Progenitor cell of endocrine pancreas (in vitro differentiated cells): ENCODE results near the gene PGF. TPM values are rescaled to one million over a fixed set of nuclear protein-coding genes. Genes with fewer than 3 reads are reported as not detected.

Experiments
- DNase-seq: peaks from one replicate; pipeline ENCODE4 v3.0.0; 2021; ENCODE audit warnings: low spot score; ENCODE audit not compliant: unreplicated experiment
- H3K27ac Mint-ChIP-seq: 2 replicates; pipeline ENCODE4 v1.8.0; 2021; ENCODE audit warnings: mild to moderate bottlenecking, moderate library complexity, mixed read lengths
- H3K27me3 Mint-ChIP-seq: 2 replicates; pipeline ENCODE4 v1.8.0; 2021; ENCODE audit warnings: mixed read lengths
- H3K36me3 Mint-ChIP-seq: 2 replicates; pipeline ENCODE4 v1.8.0; 2022; ENCODE audit warnings: mixed read lengths; ENCODE audit not compliant: insufficient read depth
- H3K4me1 Mint-ChIP-seq: 2 replicates; pipeline ENCODE4 v1.8.0; 2021; ENCODE audit warnings: low read depth, mixed read lengths
- H3K4me3 Mint-ChIP-seq: 2 replicates; pipeline ENCODE4 v1.8.0; 2021; ENCODE audit warnings: low read depth, mild to moderate bottlenecking, moderate library complexity, mixed read lengths
- H3K9me3 Mint-ChIP-seq: 2 replicates; pipeline ENCODE4 v1.8.0; 2021; ENCODE audit warnings: low read depth, mixed read lengths
- total RNA-seq: library from RNA; stranded (reverse); gene quantifications from 2 replicates; pipeline ENCODE4 v1.2.1, GENCODE V29; 2021
- TF ChIP-seq, protein P1 (sequence below): fragments of 200-600 bp; sonication (generic); IDR thresholded peaks from one replicate; pipeline ENCODE4 v1.5.0; 2021; ENCODE audit warnings: antibody characterized with exemption, mild to moderate bottlenecking; ENCODE audit not compliant: unreplicated experiment

PGF gene
- total RNA-seq, 1 donor from 2014 or later: 3.5 TPM

DNA sequence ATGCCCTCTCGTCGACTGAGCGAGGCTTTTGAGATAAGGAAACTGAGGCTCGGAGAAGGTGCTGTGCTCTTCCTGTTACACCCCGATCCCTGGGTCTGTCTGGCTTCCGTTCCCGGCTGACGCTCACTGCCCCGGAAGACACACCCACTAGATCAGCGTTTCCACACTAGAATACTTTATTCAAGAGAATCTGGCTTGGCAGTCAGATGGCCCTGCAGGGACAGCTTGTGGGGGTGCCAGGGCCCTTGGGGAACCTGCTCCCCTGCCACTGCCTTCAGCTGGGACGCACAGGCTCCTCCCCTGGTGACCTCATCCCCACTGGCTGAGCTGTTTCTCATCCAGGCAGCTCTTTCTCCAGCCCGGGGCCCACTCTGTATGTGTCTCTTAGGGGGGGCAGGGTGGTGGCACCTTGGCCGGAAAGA is 13.7 kb downstream of the PGF start:
- no peak for DNase-seq
- Mint-ChIP-seq H3K4me1 (peaks cover 2% of the 10 kb centered on the region), H3K36me3 (no peaks in the 10 kb centered on the region), H3K27me3 (peaks cover 62% of the 10 kb centered on the region), H3K27ac (no peak overlapping the region), H3K9me3 (no peaks in the 10 kb centered on the region), H3K4me3 (no peak overlapping the region)
- TF ChIP-seq, protein P1, sequence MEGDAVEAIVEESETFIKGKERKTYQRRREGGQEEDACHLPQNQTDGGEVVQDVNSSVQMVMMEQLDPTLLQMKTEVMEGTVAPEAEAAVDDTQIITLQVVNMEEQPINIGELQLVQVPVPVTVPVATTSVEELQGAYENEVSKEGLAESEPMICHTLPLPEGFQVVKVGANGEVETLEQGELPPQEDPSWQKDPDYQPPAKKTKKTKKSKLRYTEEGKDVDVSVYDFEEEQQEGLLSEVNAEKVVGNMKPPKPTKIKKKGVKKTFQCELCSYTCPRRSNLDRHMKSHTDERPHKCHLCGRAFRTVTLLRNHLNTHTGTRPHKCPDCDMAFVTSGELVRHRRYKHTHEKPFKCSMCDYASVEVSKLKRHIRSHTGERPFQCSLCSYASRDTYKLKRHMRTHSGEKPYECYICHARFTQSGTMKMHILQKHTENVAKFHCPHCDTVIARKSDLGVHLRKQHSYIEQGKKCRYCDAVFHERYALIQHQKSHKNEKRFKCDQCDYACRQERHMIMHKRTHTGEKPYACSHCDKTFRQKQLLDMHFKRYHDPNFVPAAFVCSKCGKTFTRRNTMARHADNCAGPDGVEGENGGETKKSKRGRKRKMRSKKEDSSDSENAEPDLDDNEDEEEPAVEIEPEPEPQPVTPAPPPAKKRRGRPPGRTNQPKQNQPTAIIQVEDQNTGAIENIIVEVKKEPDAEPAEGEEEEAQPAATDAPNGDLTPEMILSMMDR: no peak

DNA sequence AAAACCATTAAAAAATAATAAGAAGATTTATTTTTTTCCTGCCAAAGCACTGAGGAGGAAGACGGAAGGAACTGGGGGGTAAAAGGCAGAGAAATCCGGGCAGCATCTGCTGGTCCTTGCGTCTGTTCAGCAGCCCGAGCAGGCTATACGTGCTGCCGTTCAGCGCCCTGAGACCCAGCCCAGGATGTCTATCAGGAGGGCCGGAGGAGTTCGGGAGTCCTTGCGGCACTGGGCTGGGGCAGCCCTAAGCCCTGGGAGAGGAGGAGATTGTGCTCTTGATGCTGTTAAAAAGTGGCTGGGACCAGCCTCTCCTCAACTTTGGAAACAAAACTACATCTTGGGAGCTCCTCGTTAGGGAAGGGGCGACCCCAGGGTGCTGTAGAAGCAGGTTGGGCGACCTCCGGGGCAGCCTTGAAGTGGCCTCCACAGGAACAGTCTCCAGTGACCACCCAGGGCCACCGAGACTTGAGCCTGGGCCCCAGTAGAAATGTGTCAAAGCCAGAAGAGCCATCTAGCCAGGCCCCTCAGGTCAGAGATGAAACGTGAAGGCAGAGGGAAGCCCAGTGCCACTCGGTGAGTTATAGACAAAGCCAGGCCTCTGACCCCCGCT is 14.3 kb downstream of the PGF start:
- Mint-ChIP-seq H3K27ac (no peak overlapping the region), H3K27me3 (peaks cover 68% of the 10 kb centered on the region), H3K4me3 (no peak overlapping the region), H3K4me1 (no peaks in the 10 kb centered on the region), H3K9me3 (no peaks in the 10 kb centered on the region), H3K36me3 (no peaks in the 10 kb centered on the region)
- TF ChIP-seq, protein P1: no peak
- no peak for DNase-seq

DNA sequence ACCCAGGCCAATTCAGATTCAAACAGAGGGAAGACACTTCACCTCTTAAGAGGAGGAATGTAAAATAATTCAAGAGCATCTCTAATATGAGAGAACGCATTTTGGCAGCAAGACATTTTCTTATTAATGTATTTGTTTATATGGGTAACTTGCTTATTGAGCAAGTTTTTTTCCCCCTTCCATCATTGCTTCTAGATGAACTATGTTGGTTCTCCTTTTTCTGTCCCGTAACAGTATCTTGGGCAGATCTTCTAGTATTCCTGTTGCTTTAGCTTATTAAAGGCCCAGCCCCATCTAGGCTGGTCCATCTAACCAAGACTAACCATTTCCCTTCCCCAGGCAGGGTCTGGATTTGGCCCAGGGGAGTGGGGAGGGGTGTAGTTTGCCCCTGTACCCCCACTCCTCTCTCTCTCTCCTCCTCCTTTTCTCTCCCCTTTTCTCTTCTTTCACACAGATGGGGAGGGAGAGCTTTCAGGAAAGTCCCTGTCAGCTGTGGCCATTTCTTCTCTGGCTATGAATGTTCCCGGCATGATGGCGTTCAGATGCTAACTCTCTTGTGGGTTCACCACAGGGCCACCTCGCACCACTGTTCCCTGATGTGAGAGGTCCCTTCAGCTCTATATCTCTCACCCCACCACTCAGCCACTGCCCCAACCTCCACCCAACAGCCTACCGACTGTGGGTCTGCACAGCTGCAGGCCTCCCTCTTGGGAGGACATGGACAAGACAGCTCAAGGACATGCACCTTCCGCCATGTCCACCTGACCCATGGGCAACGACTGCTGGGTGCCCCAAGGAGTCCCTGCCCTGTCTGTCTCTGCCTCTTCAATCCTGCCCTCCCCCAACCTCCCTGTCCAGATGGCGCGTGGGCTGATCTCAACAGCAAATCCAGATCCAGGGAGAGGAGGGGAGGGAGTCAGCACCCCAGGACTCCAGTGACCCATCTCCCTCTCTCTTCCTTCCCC is 16.6 kb downstream of the PGF start:
- peaks cover 87% of the 10 kb centered on the region for H3K27me3 Mint-ChIP-seq
- H3K4me1 Mint-ChIP-seq: no peaks in the 10 kb centered on the region
- H3K9me3 Mint-ChIP-seq: no peaks in the 10 kb centered on the region
- TF ChIP-seq, protein P1: no peak
- no peak overlapping the region for H3K4me3 Mint-ChIP-seq
- no peak for DNase-seq
- no peaks in the 10 kb centered on the region for H3K36me3 Mint-ChIP-seq
- no peak overlapping the region for H3K27ac Mint-ChIP-seq

DNA sequence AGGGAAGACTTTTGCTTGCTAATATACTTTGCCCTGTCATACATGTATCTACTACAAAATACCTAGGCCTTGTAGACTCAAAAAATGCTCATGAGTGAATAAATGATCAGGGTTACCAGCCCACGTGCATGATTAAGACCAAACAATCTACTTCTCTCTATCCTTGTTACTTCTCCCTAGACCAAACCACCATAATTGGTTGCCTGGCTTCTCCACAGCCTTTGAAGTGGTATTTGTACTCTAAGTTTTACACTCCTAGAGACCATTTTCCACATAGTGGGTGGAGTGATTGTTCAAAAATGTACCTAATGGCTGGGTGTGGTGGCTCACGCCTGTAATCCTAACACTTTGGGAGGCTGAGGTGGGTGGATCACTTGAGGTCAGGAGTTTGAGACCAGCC is 18.2 kb downstream of the PGF start:
- Mint-ChIP-seq H3K27ac (no peak overlapping the region), H3K36me3 (no peaks in the 10 kb centered on the region), H3K27me3 (peaks cover 89% of the 10 kb centered on the region), H3K9me3 (no peaks in the 10 kb centered on the region), H3K4me3 (no peak overlapping the region), H3K4me1 (no peaks in the 10 kb centered on the region)
- DNase-seq: no peak
- TF ChIP-seq, protein P1: no peak

DNA sequence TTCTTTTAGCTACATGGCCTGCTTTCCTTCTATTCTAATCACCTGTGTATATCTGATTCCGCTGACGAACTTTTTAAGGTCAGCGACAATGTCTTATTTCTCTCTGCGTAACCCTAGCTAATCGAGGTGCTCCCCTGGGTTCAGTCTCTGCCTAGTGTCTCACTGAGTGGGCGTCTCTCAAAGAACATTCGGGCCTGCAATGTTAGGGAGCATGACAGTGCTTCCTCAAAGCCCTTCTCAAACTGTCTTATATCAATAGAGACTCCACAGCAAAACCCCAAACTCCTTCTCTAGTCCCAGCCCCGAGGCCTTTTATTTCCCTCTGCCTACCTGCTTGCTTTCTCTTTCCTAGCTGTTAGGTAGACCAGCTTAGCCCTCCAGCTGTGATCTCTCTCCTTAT is 18.7 kb downstream of the PGF start:
- H3K27me3 Mint-ChIP-seq: peaks cover 86% of the 10 kb centered on the region
- H3K36me3 Mint-ChIP-seq: no peaks in the 10 kb centered on the region
- no peak overlapping the region for H3K27ac Mint-ChIP-seq
- no peak for DNase-seq
- TF ChIP-seq, protein P1: no peak
- no peak overlapping the region for H3K4me3 Mint-ChIP-seq
- H3K4me1 Mint-ChIP-seq: no peaks in the 10 kb centered on the region
- no peaks in the 10 kb centered on the region for H3K9me3 Mint-ChIP-seq
